BJ (cell line): Measurements from ENCODE around the gene LDLR. TPM values are rescaled to one million over a fixed set of nuclear protein-coding genes. Genes with fewer than 3 reads are reported as not detected.
"Not testable (repeated sequence)": the region's sequence is repeated elsewhere in the genome, so short reads cannot be mapped to it uniquely, and the experiment has no call there.

Experiments
- CTCF ChIA-PET: fragments of 350-600 bp; formaldehyde crosslinking; extraction: SDS; loops from one replicate; lab custom pipeline; 2021; ENCODE audit warnings: antibody characterized with exemption, inconsistent platforms; lab: Yijun Ruan, JAX
- POLR2A ChIA-PET: fragments of 300-600 bp; sonication (Branson Sonifier 250); formaldehyde crosslinking; extraction: SDS; loops from one replicate; lab custom pipeline; 2021; ENCODE audit warnings: antibody characterized with exemption; lab: Charles Lee
- DNase-seq: peaks from one replicate; pipeline ENCODE4 v3.0.0-alpha.2; 2011; ENCODE audit warnings: low read depth
- H3K27me3 ChIP-seq: 2 replicates; pipeline ENCODE4 v1.6.0; 2011; ENCODE audit warnings: low read length; ENCODE audit not compliant: control insufficient read depth, insufficient read depth
- H3K36me3 ChIP-seq: 2 replicates; pipeline ENCODE4 v1.5.1; 2011; ENCODE audit warnings: low read length; ENCODE audit not compliant: control insufficient read depth, insufficient read depth
- H3K4me3 ChIP-seq: 2 replicates; pipeline ENCODE4 v1.5.1; 2011; ENCODE audit warnings: low read depth, mild to moderate bottlenecking, control low read depth, low read length
- CTCF ChIP-seq: IDR thresholded peaks from 2 replicates; pipeline ENCODE4 v1.5.1; 2011; ENCODE audit warnings: low read depth, mild to moderate bottlenecking, control low read depth, inconsistent platforms, low read length, moderate library complexity; ENCODE audit not compliant: insufficient read depth
- polyA plus RNA-seq: library from polyadenylated mRNA; depleted of rRNA; stranded (reverse); fragments of >200 nt; gene quantifications from 2 replicates; pipeline ENCODE4 v1.2.3, GENCODE V29; 2011

LDLR gene
- polyA plus RNA-seq, 1 experiment = 60.0 TPM

GRCh38 chr19:11159598-11160439, 70.6 kb downstream of the LDLR start:
- DNase-seq = no peak
- no peak for TF ChIP-seq CTCF
- CTCF ChIA-PET = no interaction called here
- H3K36me3 ChIP-seq = peaks cover 3% of the 10 kb centered on the region; the same call in 1 of the 2 replicates
- POLR2A ChIA-PET = no interaction called here
- no peak overlapping the region for H3K4me3 ChIP-seq
- H3K27me3 ChIP-seq = no peaks in the 10 kb centered on the region

DNA sequence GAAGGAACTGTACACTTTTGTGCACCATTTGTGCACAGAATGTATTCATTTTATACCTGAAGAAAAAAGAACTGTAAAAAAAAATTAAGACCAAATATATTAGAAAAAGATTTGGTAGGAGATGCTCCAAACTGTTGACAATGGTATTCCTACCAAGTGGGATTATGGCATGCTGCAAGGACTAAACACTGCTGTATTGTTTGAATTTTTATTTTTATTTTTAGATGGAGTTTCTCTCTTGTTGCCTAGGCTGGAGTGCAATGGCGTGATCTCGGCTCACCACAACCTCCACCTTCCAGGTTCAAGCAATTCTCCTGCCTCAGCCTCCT, 71.1 kb downstream of the LDLR start:
- H3K4me3 ChIP-seq, DNase-seq, POLR2A ChIA-PET, H3K36me3 ChIP-seq, H3K27me3 ChIP-seq: not testable (repeated sequence)
- CTCF ChIA-PET = interaction anchor here (0.6 to 0.9 kb wide), 2 partner anchors 14 to 23 kb away, joined by 3 to 4 read pairs; no protein-coding TSS in a partner anchor

GRCh38 chr19:11164296-11164695, 75.0 kb downstream of the LDLR start:
- ChIA-PET CTCF (interaction anchor here (0.8 to 2.2 kb wide), 6 partner anchors 9 to 129 kb away, joined by 3 to 8 read pairs (median 4); partner anchors contain the start of gene SPC24), POLR2A (interaction anchor here (0.5 to 0.6 kb wide), 2 partner anchors 232 to 382 kb away, joined by 3 to 6 read pairs; no protein-coding TSS in a partner anchor)
- Histone ChIP-seq H3K36me3 (peaks cover 13% of the 10 kb centered on the region), H3K27me3 (no peaks in the 10 kb centered on the region), H3K4me3 (no peak overlapping the region)
- no peak for DNase-seq
- no peak for TF ChIP-seq CTCF

- POLR2A ChIA-PET = interaction anchor here (0.5 kb wide), 1 partner anchor 381 kb away, joined by 6 read pairs; no protein-coding TSS in a partner anchor
- no peak overlapping the region for H3K4me3 ChIP-seq
Measured at GRCh38 chr19:11164879-11165406, 75.7 kb downstream of the LDLR start.

GRCh38 chr19:11165486-11166030, 76.3 kb downstream of the LDLR start:
- TF ChIP-seq CTCF = no peak
- CTCF ChIA-PET = interaction anchor here (1.2 to 2.2 kb wide), 2 partner anchors 27 to 130 kb away, joined by 4 to 8 read pairs; no protein-coding TSS in a partner anchor
- Histone ChIP-seq H3K36me3 (peaks cover 19% of the 10 kb centered on the region), H3K4me3 (no peak overlapping the region), H3K27me3 (no peaks in the 10 kb centered on the region)
- no peak for DNase-seq
- POLR2A ChIA-PET = no interaction called here

More at GRCh38 chr19:11164879-11165406, 75.7 kb downstream of the LDLR start:
- CTCF ChIA-PET = interaction anchor here (1.0 to 2.2 kb wide), 5 partner anchors 10 to 129 kb away, joined by 3 to 8 read pairs (median 4); partner anchors contain the start of gene SPC24
- no peaks in the 10 kb centered on the region for H3K27me3 ChIP-seq
- no peak for TF ChIP-seq CTCF
- DNase-seq = peak; percentile 78
- H3K36me3 ChIP-seq = peaks cover 15% of the 10 kb centered on the region
